VCaP (cell line): ENCODE results near the gene TAL2.
A peak's percentile ranks its signal among the peaks of the same experiment; 100 is the strongest.

ENCODE experiments used
- H3K27ac ChIP-seq: fragments of 450-650 bp; 2 replicates; pipeline ENCODE4 v1.5.1; 2017
- CTCF ChIP-seq: fragments of 450-650 bp; conservative IDR thresholded peaks from 2 replicates; pipeline ENCODE4 v1.5.1; 2017; ENCODE audit warnings: mild to moderate bottlenecking, moderate library complexity

Gene TAL2

GRCh38 chr9:105662184-105663104, at the start of gene TAL2:
Gene TAL2, plus strand, starts transcription at chr9:105662457. Its CDS starts 40 bp downstream, at chr9:105662497.
- no peak within 1 kb of the TSS for H3K27ac ChIP-seq
- TF ChIP-seq CTCF: no peak

GRCh38 chr9:105621001-105621400, 41.3 kb upstream of the TAL2 start:
- H3K27ac ChIP-seq: no peak overlapping the region
- no peak for TF ChIP-seq CTCF

- no peak overlapping the region for H3K27ac ChIP-seq
- TF ChIP-seq CTCF: no peak
These were observed 37.2 kb upstream of the TAL2 start for GRCh38 chr9:105625088-105625487.

DNA sequence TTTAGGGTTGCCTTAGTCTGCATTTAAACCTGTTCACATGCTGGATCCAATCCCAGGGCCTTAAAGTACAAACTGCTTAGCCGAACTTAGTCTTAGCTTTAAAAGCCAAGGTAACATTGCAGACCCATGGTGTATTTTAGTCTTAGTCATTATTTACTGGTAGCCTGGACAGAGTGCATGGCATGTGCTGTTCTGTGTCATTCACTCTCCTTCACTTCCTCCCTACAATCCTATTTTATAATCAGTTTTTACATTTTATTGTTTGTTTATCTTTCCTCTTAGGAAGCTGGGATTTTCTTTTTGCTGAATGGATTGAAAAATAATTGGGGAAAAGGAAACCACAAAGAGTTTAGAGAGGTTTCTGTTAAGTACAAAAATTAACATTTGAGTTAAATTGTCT, 29.4 kb upstream of the TAL2 start:
- H3K27ac ChIP-seq: no peak overlapping the region
- TF ChIP-seq CTCF: no peak

DNA sequence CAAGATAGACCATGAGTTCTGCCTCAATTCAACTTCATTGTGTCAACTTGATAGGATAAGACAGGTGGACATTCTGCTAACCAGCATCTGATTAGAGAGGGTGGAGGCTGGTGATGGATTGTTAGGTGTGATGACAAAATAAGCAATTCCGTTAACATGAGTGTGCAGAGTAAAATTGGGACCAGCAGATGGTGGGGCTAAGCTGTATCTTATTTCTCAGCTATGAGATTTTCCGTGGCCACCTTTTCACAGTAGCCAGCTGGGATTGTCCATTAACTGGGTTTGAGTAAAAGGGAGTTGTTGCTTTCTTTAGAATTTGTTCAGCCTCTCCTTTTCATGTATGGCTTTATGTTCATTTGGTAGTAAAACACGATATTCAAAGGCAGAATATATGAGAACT, 28.8 kb upstream of the TAL2 start:
- H3K27ac ChIP-seq: no peak overlapping the region
- no peak for TF ChIP-seq CTCF

- no peak for TF ChIP-seq CTCF
These were observed 25.9 kb upstream of the TAL2 start for GRCh38 chr9:105636331-105636730.

DNA sequence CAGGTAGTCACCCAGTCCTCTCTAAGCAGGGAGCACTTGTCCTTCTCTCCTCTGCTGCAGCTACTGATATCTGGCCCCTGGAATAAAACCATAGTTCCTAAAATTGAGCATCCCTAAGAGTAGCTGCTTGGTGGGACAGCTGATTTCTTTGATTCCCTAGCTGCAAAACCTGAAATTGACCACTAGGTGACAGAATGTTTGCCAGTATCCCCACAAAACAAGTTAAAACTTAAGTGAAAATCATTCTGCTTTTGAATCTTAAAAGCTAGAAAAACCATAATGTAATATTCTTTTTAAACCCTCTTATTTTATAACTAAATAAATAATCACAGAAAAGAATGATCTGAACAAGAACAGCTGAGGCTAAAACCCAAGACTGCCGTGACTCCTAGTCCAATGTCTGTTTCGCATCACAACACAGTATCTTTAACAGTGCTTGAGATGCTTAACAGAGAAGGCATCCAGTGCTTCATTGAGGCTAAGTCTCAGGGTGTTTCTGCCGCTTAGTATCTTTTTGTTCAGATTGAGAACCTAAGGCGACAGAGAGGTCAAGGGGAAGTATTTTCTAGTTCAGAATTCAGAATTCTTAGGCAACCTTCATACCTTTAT, 24.4 kb upstream of the TAL2 start:
- peak; percentile 84 for TF ChIP-seq CTCF
- no peak overlapping the region for H3K27ac ChIP-seq

More at GRCh38 chr9:105636331-105636730, 25.9 kb upstream of the TAL2 start:
- H3K27ac ChIP-seq: no peak overlapping the region
